Keratinocyte (primary cell): ENCODE results near the gene MLLT6.

ENCODE experiments used
- CTCF ChIP-seq, 3 experiments: IDR thresholded peaks in 1 of 3; conservative IDR thresholded peaks in 1 of 3; optimal IDR thresholded peaks in 1 of 3; 2 replicates in 2 of 3; 3 replicates in 1 of 3; pipeline versions ENCODE3 to v1.5.1; 2011; ENCODE audit warnings: low read length in 3 of 3, mild to moderate bottlenecking in 3 of 3, moderate library complexity in 2 of 3, control low read depth in 1 of 3, inconsistent platforms in 1 of 3; ENCODE audit not compliant: insufficient read depth in 2 of 3; ENCODE audit errors: extremely low read depth in 1 of 3
- EZH2 ChIP-seq: IDR thresholded peaks from one replicate; pipeline ENCODE4 v1.6.1; 2012; ENCODE audit warnings: inconsistent platforms, mild to moderate bottlenecking, low read length, moderate library complexity

GRCh38 chr17:38727736-38728135, 22.7 kb downstream of the MLLT6 start:
- TF ChIP-seq CTCF (optimal IDR thresholded peaks at IDR 0.05 in 1 of 3, IDR thresholded peaks at IDR 0.05 in 1 of 3, conservative IDR thresholded peaks at IDR 0.05 in 1 of 3; ENCODE audit: extremely low read depth in 1 of 3, insufficient read depth in 2 of 3, low read length in 3 of 3) (no peak), EZH2 (no peak)
